Spleen (tissue), 7 donors: ENCODE results near the gene GALNTL6.

Experiments used
- CTCF ChIP-seq, 11 experiments: fragments of 200-600 bp in 7 of 11; fragments of 450-650 bp in 4 of 11; sonication (generic) in 4 of 11; IDR thresholded peaks in 8 of 11; conservative IDR thresholded peaks in 3 of 11; 1 replicate in 7 of 11; 2 replicates in 4 of 11; pipeline versions ENCODE4 v1.4.0 to v1.8.0; 2016 to 2021; ENCODE audit warnings: antibody characterized with exemption in 11 of 11, inconsistent platforms in 4 of 11, mild to moderate bottlenecking in 1 of 11
- POLR2AphosphoS5 ChIP-seq, 3 donors: sonication (generic); formaldehyde crosslinking; IDR thresholded peaks; one replicate each; pipeline ENCODE4 v1.5.1; 2017; ENCODE audit warnings: antibody characterized with exemption in 3 of 3
- donor health status: DM: no; HTN: no; CAD: no; lungs with moderate emphysema.
- donor health status: DM: no; HTN: no; CAD: no.
- donor health status: DM: no; HTN: no; CAD: no.

- TF ChIP-seq CTCF (IDR thresholded peaks at IDR 0.05 in 8 of 11, conservative IDR thresholded peaks at IDR 0.05 in 3 of 11) (no peak), POLR2AphosphoS5 (IDR thresholded peaks at IDR 0.05) (no peak)
Measured at GRCh38 chr4:171785388-171785787, 27.8 kb upstream of the GALNTL6 start.
